Esophagus squamous epithelium (tissue), 5 donors: Measurements from ENCODE around the gene KRTAP5-9. TPM values are rescaled to one million over a fixed set of nuclear protein-coding genes. Genes with fewer than 3 reads are reported as not detected.

Source experiments
- DNase-seq: peaks from one replicate; lab custom pipeline; 2025; lab: John Stamatoyannopoulos, UW
- H3K27ac ChIP-seq, 4 donors: fragments of 200-600 bp; sonication (generic); one replicate each; pipeline ENCODE4 v1.5.1; 2016 to 2019; ENCODE audit warnings: mild to moderate bottlenecking in 1 of 4
- H3K27me3 ChIP-seq, 4 donors: fragments of 200-600 bp; sonication (generic); 1 replicate in 3 of 4; 2 replicates in 1 of 4; pipeline versions ENCODE4 v1.5.1 to v1.6.0; 2017 to 2021; ENCODE audit warnings: antibody characterized with exemption in 1 of 4
- H3K36me3 ChIP-seq, 3 donors: fragments of 200-600 bp; sonication (generic); one replicate each; pipeline ENCODE4 v1.5.1; 2016 to 2019
- H3K4me1 ChIP-seq, 3 donors: fragments of 200-600 bp; sonication (generic); one replicate each; pipeline ENCODE4 v1.5.1; 2017 to 2019
- H3K4me3 ChIP-seq, 4 donors: fragments of 200-600 bp; sonication (generic); 1 replicate in 3 of 4; 2 replicates in 1 of 4; pipeline ENCODE4 v1.5.1; 2016 to 2019; ENCODE audit warnings: mild to moderate bottlenecking in 2 of 4, moderate library complexity in 1 of 4
- H3K9me3 ChIP-seq, 3 donors: fragments of 200-600 bp; sonication (generic); one replicate each; pipeline ENCODE4 v1.5.1; 2016 to 2019
- CTCF ChIP-seq, 6 experiments: fragments of 450-650 bp in 4 of 6; fragments of 200-600 bp in 2 of 6; sonication (generic) in 2 of 6; IDR thresholded peaks; one replicate each; pipeline ENCODE4 v1.5.1; 2016 to 2019; ENCODE audit warnings: antibody characterized with exemption in 6 of 6, mild to moderate bottlenecking in 4 of 6, moderate library complexity in 4 of 6
- POLR2A ChIP-seq, 4 donors: fragments of 450-650 bp; IDR thresholded peaks; one replicate each; pipeline ENCODE4 v1.6.1; 2017; ENCODE audit warnings: antibody characterized with exemption in 4 of 4, mild to moderate bottlenecking in 4 of 4, moderate library complexity in 3 of 4
- WGBS, 2 donors: methylation state at CpG; one replicate each; pipeline ENCODE4 v1.1.5; 2018; 5-methylcytosine and 5-hydroxymethylcytosine counted together
- intact Hi-C: fragments of 100-400 bp; cut with DNase I; formaldehyde crosslinking; loops from one replicate; pipeline ENCODE4 v1.15.0; 2022
- total RNA-seq, 4 donors: library from RNA; depleted of rRNA; stranded (reverse); fragments of >200 nt; gene quantifications; one replicate each; pipeline ENCODE4 v1.1.0, GENCODE V29; 2016
- donor health status: DM: yes; HTN: yes; CAD: no.

KRTAP5-9 gene
- total RNA-seq, 4 donors from 2014 or later, result not detected

- no peak for TF ChIP-seq POLR2A (IDR thresholded peaks at IDR 0.05)
- no peak for TF ChIP-seq CTCF (IDR thresholded peaks at IDR 0.05)
- WGBS, 2 donors, result 69 to 76% methylated on average over 7 of the region's 7 CpGs
- H3K27me3 ChIP-seq, result peaks cover 0 to 4% (median 0%) of the 10 kb centered on the region in 4 donors
- no peak for DNase-seq
- H3K9me3 ChIP-seq, result no peaks in the 10 kb centered on the region
- H3K36me3 ChIP-seq, result no peaks in the 10 kb centered on the region
- H3K27ac ChIP-seq, result no peak overlapping the region
- no peaks in the 10 kb centered on the region for H3K4me1 ChIP-seq
- H3K4me3 ChIP-seq, result no peak overlapping the region
- intact Hi-C loops, result no loop called here
Observed at GRCh38 chr11:71542382-71542781, 5.8 kb upstream of the KRTAP5-9 start.

GRCh38 chr11:71542879-71543777 is 5.1 kb upstream of the KRTAP5-9 start:
- Histone ChIP-seq H3K9me3 (no peaks in the 10 kb centered on the region), H3K27me3 (peaks cover 0 to 4% (median 0%) of the 10 kb centered on the region in 4 donors), H3K4me3 (no peak overlapping the region), H3K27ac (no peak overlapping the region), H3K4me1 (no peaks in the 10 kb centered on the region), H3K36me3 (no peaks in the 10 kb centered on the region)
- WGBS, 2 donors, result 62 to 79% methylated on average over 10 to 12 of the region's 15 CpGs
- no peak for TF ChIP-seq POLR2A (IDR thresholded peaks at IDR 0.05)
- no peak for TF ChIP-seq CTCF (IDR thresholded peaks at IDR 0.05)
- DNase-seq, result no peak
- intact Hi-C loops, result no loop called here

GRCh38 chr11:71543866-71544265 is 4.4 kb upstream of the KRTAP5-9 start:
- no peaks in the 10 kb centered on the region for H3K9me3 ChIP-seq
- DNase-seq, result no peak
- no peak overlapping the region for H3K4me3 ChIP-seq
- peaks cover 0 to 10% (median 0%) of the 10 kb centered on the region in 4 donors for H3K27me3 ChIP-seq
- TF ChIP-seq CTCF (IDR thresholded peaks at IDR 0.05), result no peak
- no peak for TF ChIP-seq POLR2A (IDR thresholded peaks at IDR 0.05)
- no peaks in the 10 kb centered on the region for H3K4me1 ChIP-seq
- intact Hi-C loops, result no loop called here
- 48 to 50% methylated on average over 8 of the region's 8 CpGs for WGBS, 2 donors
- H3K36me3 ChIP-seq, result no peaks in the 10 kb centered on the region
- no peak overlapping the region for H3K27ac ChIP-seq

- Histone ChIP-seq H3K27me3 (peaks cover 0 to 15% (median 0%) of the 10 kb centered on the region in 4 donors), H3K9me3 (no peaks in the 10 kb centered on the region), H3K27ac (no peak overlapping the region), H3K36me3 (no peaks in the 10 kb centered on the region), H3K4me1 (no peaks in the 10 kb centered on the region), H3K4me3 (no peak overlapping the region)
- DNase-seq, result no peak
- intact Hi-C loops, result loop anchor here (5.0 kb wide), 1 partner anchor 62 kb away; no protein-coding TSS in a partner anchor
- WGBS, 2 donors, result 58 to 65% methylated on average over 5 to 6 of the region's 6 CpGs
- TF ChIP-seq CTCF (IDR thresholded peaks at IDR 0.05) (no peak), POLR2A (IDR thresholded peaks at IDR 0.05) (no peak)
Observed at GRCh38 chr11:71544525-71545214, 3.5 kb upstream of the KRTAP5-9 start.
